Lung (tissue), 12 donors: Measurements from ENCODE around the gene SP8. TPM values are rescaled to one million over a fixed set of nuclear protein-coding genes. Genes with fewer than 3 reads are reported as not detected.

ENCODE experiments used
- ATAC-seq: fragments of 200-7000 bp; cut with Tn5 transposase; one replicate; pipeline ENCODE4 v1.9.1; 2020; ENCODE audit warnings: moderate number of reproducible peaks; ENCODE audit not compliant: insufficient read depth, low FRiP score
- DNase-seq, 3 donors: peaks; one replicate each; pipeline ENCODE4 v3.0.0-alpha.2; 2013 to 2017
- H3K27ac ChIP-seq, 2 donors: one replicate each; pipeline ENCODE4 v1.5.1; 2013; ENCODE audit warnings: mild to moderate bottlenecking in 2 of 2, moderate library complexity in 2 of 2, control low read depth in 1 of 2, inconsistent platforms in 1 of 2, low read depth in 1 of 2, low read length in 1 of 2
- H3K27me3 ChIP-seq, 3 donors: one replicate each; pipeline ENCODE4 v1.5.1; 2013; ENCODE audit warnings: low read length in 2 of 3; ENCODE audit not compliant: control insufficient read depth in 3 of 3, insufficient read depth in 3 of 3
- H3K36me3 ChIP-seq, 4 donors: one replicate each; pipeline ENCODE4 v1.5.1; 2013; ENCODE audit warnings: low read length in 4 of 4, mild to moderate bottlenecking in 1 of 4, moderate library complexity in 1 of 4; ENCODE audit not compliant: control insufficient read depth in 4 of 4, insufficient read depth in 4 of 4
- H3K4me1 ChIP-seq, 5 donors: one replicate each; pipeline ENCODE4 v1.5.1; 2013; ENCODE audit warnings: low read length in 5 of 5, mild to moderate bottlenecking in 2 of 5, moderate library complexity in 1 of 5; ENCODE audit not compliant: control insufficient read depth in 5 of 5, insufficient read depth in 5 of 5
- H3K4me3 ChIP-seq: one replicate; pipeline ENCODE4 v1.5.1; 2013; ENCODE audit warnings: mild to moderate bottlenecking, control low read depth, moderate library complexity
- H3K9ac ChIP-seq, 2 donors: one replicate each; pipeline ENCODE4 v1.5.1; 2013; ENCODE audit warnings: low read length in 2 of 2, control low read depth in 1 of 2; ENCODE audit not compliant: insufficient read depth in 1 of 2
- H3K9me3 ChIP-seq, 4 donors: one replicate each; pipeline ENCODE4 v1.5.1; 2013; ENCODE audit warnings: low read length in 3 of 4, mild to moderate bottlenecking in 1 of 4, moderate library complexity in 1 of 4; ENCODE audit not compliant: control insufficient read depth in 4 of 4, insufficient read depth in 3 of 4
- CTCF ChIP-seq: IDR thresholded peaks from 2 replicates; pipeline ENCODE4 v1.5.1; 2012; ENCODE audit warnings: mild to moderate bottlenecking; ENCODE audit errors: control extremely low read depth, extremely low read depth
- WGBS, 2 donors: extraction: QIAGEN DNeasy Blood & Tissue Kit; methylation state at CpG; one replicate each; pipeline ENCODE4 v1.1.7; 2013; 5-methylcytosine and 5-hydroxymethylcytosine counted together
- polyA plus RNA-seq, 2 donors: library from polyadenylated mRNA; stranded (reverse); fragments of 200-250 nt; gene quantifications; one replicate each; pipeline ENCODE4 v1.2.1, GENCODE V29; 2013
- total RNA-seq, 2 donors: library from RNA; depleted of rRNA in 1 of 2; stranded (reverse); fragments of >200 nt in 1 of 2; gene quantifications; one replicate each; pipeline ENCODE4 v1.2.1, GENCODE V29; 2014 to 2021
- donor health status: control.
- donor health status: control.
- donor health status: Bipolar disorder and iron deficiency.
- donor health status: healthy.
- donor health status: DM: yes; HTN: yes; CAD: no.

SP8 gene
- total and polyA plus RNA-seq, 4 donors: not detected

- no peak for TF ChIP-seq CTCF
- H3K27ac ChIP-seq: no peak overlapping the region
- H3K36me3 ChIP-seq: no peaks in the 10 kb centered on the region
- DNase-seq: peak in 1 of 3 donors; percentile 42
- no peak for ATAC-seq
- peaks cover 21 to 92% (median 92%) of the 10 kb centered on the region in 3 donors for H3K27me3 ChIP-seq
- H3K4me1 ChIP-seq: peaks cover 0 to 10% (median 2%) of the 10 kb centered on the region in 5 donors
- no peak overlapping the region for H3K4me3 ChIP-seq
- WGBS, 2 donors: 8 to 14% methylated on average over 15 of the region's 15 CpGs
- no peak overlapping the region for H3K9ac ChIP-seq
- H3K9me3 ChIP-seq: peaks cover 0 to 6% (median 0%) of the 10 kb centered on the region in 4 donors
Observed at GRCh38 chr7:20793694-20794394, 7.2 kb upstream of the SP8 start.

GRCh38 chr7:20793248-20793647, 6.6 kb upstream of the SP8 start:
- no peak overlapping the region for H3K4me3 ChIP-seq
- no peak overlapping the region for H3K27ac ChIP-seq
- no peak for TF ChIP-seq CTCF
- DNase-seq: peak in 1 of 3 donors; percentile 33
- H3K9me3 ChIP-seq: peaks cover 0 to 6% (median 0%) of the 10 kb centered on the region in 4 donors
- peaks cover 0 to 9% (median 2%) of the 10 kb centered on the region in 5 donors for H3K4me1 ChIP-seq
- 13 to 18% methylated on average over 15 of the region's 15 CpGs for WGBS, 2 donors
- H3K36me3 ChIP-seq: no peaks in the 10 kb centered on the region
- H3K27me3 ChIP-seq: peaks cover 21 to 95% (median 94%) of the 10 kb centered on the region in 3 donors
- no peak overlapping the region for H3K9ac ChIP-seq
- ATAC-seq: no peak

- peak in 1 of 3 donors; percentile 61 for DNase-seq
- WGBS, 2 donors: 13% methylated on average over 8 of the region's 8 CpGs
- no peak for ATAC-seq
Observed at GRCh38 chr7:20791538-20792434, 5.1 kb upstream of the SP8 start.

More at GRCh38 chr7:20791538-20792434, 5.1 kb upstream of the SP8 start:
- peaks cover 0 to 9% (median 0%) of the 10 kb centered on the region in 4 donors for H3K9me3 ChIP-seq
- no peak overlapping the region for H3K9ac ChIP-seq
- no peak for TF ChIP-seq CTCF
- no peak overlapping the region for H3K4me3 ChIP-seq
- peaks cover 18 to 99% (median 99%) of the 10 kb centered on the region in 3 donors for H3K27me3 ChIP-seq
- H3K36me3 ChIP-seq: no peaks in the 10 kb centered on the region
- no peak overlapping the region for H3K27ac ChIP-seq
- H3K4me1 ChIP-seq: peaks cover 0 to 8% (median 3%) of the 10 kb centered on the region in 5 donors
